HepG2 (cell line): Measurements from ENCODE around the gene ACSL3. TPM values are rescaled to one million over a fixed set of nuclear protein-coding genes. Genes with fewer than 3 reads are reported as not detected.
A peak's percentile ranks its signal among the peaks of the same experiment; 100 is the strongest.

Experiments
- ADNP ChIP-seq: sonication (generic); formaldehyde crosslinking; IDR thresholded peaks from 2 replicates; pipeline ENCODE4 v1.4.0; 2020; ENCODE audit warnings: missing genetic modification reagents
- ASH2L ChIP-seq: fragments of 300-600, 200-600 bp; sonication (generic); IDR thresholded peaks from 2 replicates; pipeline ENCODE4 v1.7.0; 2017; ENCODE audit warnings: low read depth, mild to moderate bottlenecking, moderate library complexity, mixed read lengths, low read length; ENCODE audit not compliant: insufficient read length
- ATF6 ChIP-seq: sonication (generic); formaldehyde crosslinking; conservative IDR thresholded peaks from 2 replicates; pipeline ENCODE4 v1.4.0; 2020; ENCODE audit warnings: missing genetic modification reagents
- CAMTA2 ChIP-seq: sonication (generic); formaldehyde crosslinking; IDR thresholded peaks from 2 replicates; pipeline ENCODE4 v1.4.0; 2020; ENCODE audit warnings: mild to moderate bottlenecking, missing genetic modification reagents, borderline replicate concordance
- DMAP1 ChIP-seq: IDR thresholded peaks from 2 replicates; pipeline ENCODE4 v1.6.1; 2016
- FOXC1 ChIP-seq: sonication (generic); formaldehyde crosslinking; IDR thresholded peaks from 2 replicates; pipeline ENCODE4 v1.8.0; 2022; ENCODE audit warnings: mild to moderate bottlenecking, missing genetic modification reagents, borderline replicate concordance
- GLI4 ChIP-seq: sonication (generic); formaldehyde crosslinking; IDR thresholded peaks from 2 replicates; pipeline ENCODE4 v1.5.1; 2020; ENCODE audit warnings: missing genetic modification reagents, mild to moderate bottlenecking, moderate library complexity, borderline replicate concordance
- MEIS2 ChIP-seq: sonication (generic); formaldehyde crosslinking; IDR thresholded peaks from 2 replicates; pipeline ENCODE4 v1.9.0; 2021; ENCODE audit warnings: mild to moderate bottlenecking, missing genetic modification reagents
- MXI1 ChIP-seq: IDR thresholded peaks from 3 replicates; pipeline ENCODE4 v1.6.1; 2012; ENCODE audit warnings: low read depth, low read length, inconsistent platforms, borderline replicate concordance
- NR2F6 ChIP-seq, 2 experiments: IDR thresholded peaks; 2 replicates each; pipeline ENCODE4 v1.6.1; 2016; ENCODE audit warnings: antibody characterized with exemption in 1 of 2, mild to moderate bottlenecking in 1 of 2
- RAD21 ChIP-seq: fragments of 450-650 bp; formaldehyde crosslinking; IDR thresholded peaks from 2 replicates; pipeline ENCODE4 v1.5.0; 2020; ENCODE audit warnings: mild to moderate bottlenecking
- RFX3 ChIP-seq: IDR thresholded peaks from 2 replicates; pipeline ENCODE4 v1.6.1; 2016; ENCODE audit warnings: missing biosample characterization, missing genetic modification reagents
- RXRA ChIP-seq: sonication (generic); formaldehyde crosslinking; IDR thresholded peaks from 2 replicates; pipeline ENCODE4 v1.5.1; 2020; ENCODE audit warnings: missing genetic modification reagents
- ZBTB21 ChIP-seq: sonication (generic); formaldehyde crosslinking; IDR thresholded peaks from 2 replicates; pipeline ENCODE4 v1.4.0; 2020; ENCODE audit warnings: missing genetic modification reagents
- ZFP1 ChIP-seq: IDR thresholded peaks from 2 replicates; pipeline ENCODE4 v1.6.1; 2016
- ZKSCAN5 ChIP-seq: sonication (generic); formaldehyde crosslinking; IDR thresholded peaks from 2 replicates; pipeline ENCODE4 v1.5.1; 2020; ENCODE audit warnings: mild to moderate bottlenecking, missing genetic modification reagents
- ZKSCAN8 ChIP-seq: IDR thresholded peaks from 2 replicates; pipeline ENCODE4 v1.6.1; 2016; ENCODE audit warnings: borderline replicate concordance, missing genetic modification reagents, missing compliant biosample characterization
- ZNF333 ChIP-seq: sonication (generic); formaldehyde crosslinking; IDR thresholded peaks from 2 replicates; pipeline ENCODE4 v1.4.0; 2020; ENCODE audit warnings: mild to moderate bottlenecking, missing genetic modification reagents, borderline replicate concordance
- ZNF343 ChIP-seq: sonication (generic); formaldehyde crosslinking; IDR thresholded peaks from 2 replicates; pipeline ENCODE4 v1.4.0; 2020; ENCODE audit warnings: mild to moderate bottlenecking, missing genetic modification reagents
- polyA plus RNA-seq, 8 experiments: library from polyadenylated mRNA; depleted of rRNA in 3 of 8; stranded (reverse) in 7 of 8; unstranded in 1 of 8; fragments of >200 nt; fragmentation: Illumina TruSeq in 4 of 8; extraction: Trizol in 4 of 8; gene quantifications; 2 replicates each; pipeline versions ENCODE4 v1.2.1 to v1.2.3, GENCODE V29; 2011 to 2016; ENCODE audit warnings: low read depth in 4 of 8, missing spikeins in 1 of 8, mixed read lengths in 1 of 8; ENCODE audit not compliant: insufficient read depth in 1 of 8
- total RNA-seq, 5 experiments: library from RNA; depleted of rRNA; stranded (reverse); fragments of >200 nt; fragmentation: Illumina TruSeq; extraction: Trizol; gene quantifications; 2 replicates each; pipeline ENCODE4 v1.2.3, GENCODE V29; 2016; ENCODE audit warnings: low read depth in 1 of 5
- TF ChIP-seq, protein P1 (sequence below): sonication (generic); formaldehyde crosslinking; IDR thresholded peaks from 2 replicates; pipeline ENCODE4 v1.5.1; 2020; ENCODE audit warnings: mild to moderate bottlenecking, missing genetic modification reagents, moderate library complexity
- TF ChIP-seq, protein P2 (sequence below): IDR thresholded peaks from 2 replicates; pipeline ENCODE4 v1.6.1; 2016; ENCODE audit warnings: low read depth
- TF ChIP-seq, protein P3 (sequence below): sonication (generic); formaldehyde crosslinking; conservative IDR thresholded peaks from 2 replicates; pipeline ENCODE4 v1.4.0; 2020; ENCODE audit warnings: missing genetic modification reagents

Gene ACSL3
- total and polyA plus RNA-seq, 2 of the 13 experiments (the other 11 are each of a cell fraction or from before 2014, with no cell fraction given) = 305 to 365 TPM

GRCh38 chr2:222859786-222860612 is 837 bp upstream of the ACSL3 start (continued):
- no peak for TF ChIP-seq RAD21
- TF ChIP-seq, protein P1, sequence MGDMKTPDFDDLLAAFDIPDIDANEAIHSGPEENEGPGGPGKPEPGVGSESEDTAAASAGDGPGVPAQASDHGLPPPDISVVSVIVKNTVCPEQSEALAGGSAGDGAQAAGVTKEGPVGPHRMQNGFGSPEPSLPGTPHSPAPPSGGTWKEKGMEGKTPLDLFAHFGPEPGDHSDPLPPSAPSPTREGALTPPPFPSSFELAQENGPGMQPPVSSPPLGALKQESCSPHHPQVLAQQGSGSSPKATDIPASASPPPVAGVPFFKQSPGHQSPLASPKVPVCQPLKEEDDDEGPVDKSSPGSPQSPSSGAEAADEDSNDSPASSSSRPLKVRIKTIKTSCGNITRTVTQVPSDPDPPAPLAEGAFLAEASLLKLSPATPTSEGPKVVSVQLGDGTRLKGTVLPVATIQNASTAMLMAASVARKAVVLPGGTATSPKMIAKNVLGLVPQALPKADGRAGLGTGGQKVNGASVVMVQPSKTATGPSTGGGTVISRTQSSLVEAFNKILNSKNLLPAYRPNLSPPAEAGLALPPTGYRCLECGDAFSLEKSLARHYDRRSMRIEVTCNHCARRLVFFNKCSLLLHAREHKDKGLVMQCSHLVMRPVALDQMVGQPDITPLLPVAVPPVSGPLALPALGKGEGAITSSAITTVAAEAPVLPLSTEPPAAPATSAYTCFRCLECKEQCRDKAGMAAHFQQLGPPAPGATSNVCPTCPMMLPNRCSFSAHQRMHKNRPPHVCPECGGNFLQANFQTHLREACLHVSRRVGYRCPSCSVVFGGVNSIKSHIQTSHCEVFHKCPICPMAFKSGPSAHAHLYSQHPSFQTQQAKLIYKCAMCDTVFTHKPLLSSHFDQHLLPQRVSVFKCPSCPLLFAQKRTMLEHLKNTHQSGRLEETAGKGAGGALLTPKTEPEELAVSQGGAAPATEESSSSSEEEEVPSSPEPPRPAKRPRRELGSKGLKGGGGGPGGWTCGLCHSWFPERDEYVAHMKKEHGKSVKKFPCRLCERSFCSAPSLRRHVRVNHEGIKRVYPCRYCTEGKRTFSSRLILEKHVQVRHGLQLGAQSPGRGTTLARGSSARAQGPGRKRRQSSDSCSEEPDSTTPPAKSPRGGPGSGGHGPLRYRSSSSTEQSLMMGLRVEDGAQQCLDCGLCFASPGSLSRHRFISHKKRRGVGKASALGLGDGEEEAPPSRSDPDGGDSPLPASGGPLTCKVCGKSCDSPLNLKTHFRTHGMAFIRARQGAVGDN = no peak
- peak; percentile 71; the same call in 1 of the 2 replicates for TF ChIP-seq RXRA
- TF ChIP-seq MEIS2 = no peak
- no peak for TF ChIP-seq CAMTA2
- TF ChIP-seq NR2F6 (IDR thresholded peaks at IDR 0.05) = 0 out of 2 replicates have a peak, but pooled peaks have one; percentile 16
- no peak for TF ChIP-seq NR2F6 (CRISPR knock-in tag; IDR thresholded peaks at IDR 0.05)
- TF ChIP-seq DMAP1 (CRISPR knock-in tag) = no peak
- no peak for TF ChIP-seq ZKSCAN5 (CRISPR knock-in tag)
- TF ChIP-seq ZKSCAN8 (CRISPR knock-in tag) = no peak; the same call in 1 of the 2 replicates
- TF ChIP-seq ZNF343 (CRISPR knock-in tag) = no peak
- TF ChIP-seq, protein P2, sequence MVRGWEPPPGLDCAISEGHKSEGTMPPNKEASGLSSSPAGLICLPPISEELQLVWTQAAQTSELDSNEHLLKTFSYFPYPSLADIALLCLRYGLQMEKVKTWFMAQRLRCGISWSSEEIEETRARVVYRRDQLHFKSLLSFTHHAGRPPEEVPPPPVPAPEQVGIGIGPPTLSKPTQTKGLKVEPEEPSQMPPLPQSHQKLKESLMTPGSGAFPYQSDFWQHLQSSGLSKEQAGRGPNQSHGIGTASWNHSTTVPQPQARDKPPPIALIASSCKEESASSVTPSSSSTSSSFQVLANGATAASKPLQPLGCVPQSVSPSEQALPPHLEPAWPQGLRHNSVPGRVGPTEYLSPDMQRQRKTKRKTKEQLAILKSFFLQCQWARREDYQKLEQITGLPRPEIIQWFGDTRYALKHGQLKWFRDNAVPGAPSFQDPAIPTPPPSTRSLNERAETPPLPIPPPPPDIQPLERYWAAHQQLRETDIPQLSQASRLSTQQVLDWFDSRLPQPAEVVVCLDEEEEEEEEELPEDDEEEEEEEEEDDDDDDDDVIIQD (CRISPR knock-in tag) = peak; percentile 9; the same call in 1 of the 2 replicates
- peak; percentile 39; the same call in 1 of the 3 replicates for TF ChIP-seq MXI1
- no peak for TF ChIP-seq ZFP1 (CRISPR knock-in tag)
- no peak for TF ChIP-seq ASH2L
- no peak for TF ChIP-seq ZBTB21 (CRISPR knock-in tag)
- TF ChIP-seq ZNF333 = no peak
- TF ChIP-seq, protein P3, sequence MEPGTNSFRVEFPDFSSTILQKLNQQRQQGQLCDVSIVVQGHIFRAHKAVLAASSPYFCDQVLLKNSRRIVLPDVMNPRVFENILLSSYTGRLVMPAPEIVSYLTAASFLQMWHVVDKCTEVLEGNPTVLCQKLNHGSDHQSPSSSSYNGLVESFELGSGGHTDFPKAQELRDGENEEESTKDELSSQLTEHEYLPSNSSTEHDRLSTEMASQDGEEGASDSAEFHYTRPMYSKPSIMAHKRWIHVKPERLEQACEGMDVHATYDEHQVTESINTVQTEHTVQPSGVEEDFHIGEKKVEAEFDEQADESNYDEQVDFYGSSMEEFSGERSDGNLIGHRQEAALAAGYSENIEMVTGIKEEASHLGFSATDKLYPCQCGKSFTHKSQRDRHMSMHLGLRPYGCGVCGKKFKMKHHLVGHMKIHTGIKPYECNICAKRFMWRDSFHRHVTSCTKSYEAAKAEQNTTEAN (CRISPR knock-in tag) = 0 out of 2 replicates have a peak, but pooled peaks have one; percentile 43
- no peak for TF ChIP-seq ATF6
- TF ChIP-seq ADNP (CRISPR knock-in tag) = no peak
- no peak for TF ChIP-seq GLI4 (CRISPR knock-in tag)
- no peak for TF ChIP-seq RFX3
- no peak for TF ChIP-seq FOXC1
